HG02840 (cell line): ENCODE measurements around the gene GPR137C.

Experiments used
- ATAC-seq: cut with Tn5 transposase; IDR thresholded peaks from one replicate; pipeline ENCODE4 v1.9.1; 2021; ENCODE audit warnings: mild to moderate bottlenecking, moderate library complexity, moderate number of reproducible peaks; ENCODE audit not compliant: unreplicated experiment, low FRiP score

GPR137C gene

DNA sequence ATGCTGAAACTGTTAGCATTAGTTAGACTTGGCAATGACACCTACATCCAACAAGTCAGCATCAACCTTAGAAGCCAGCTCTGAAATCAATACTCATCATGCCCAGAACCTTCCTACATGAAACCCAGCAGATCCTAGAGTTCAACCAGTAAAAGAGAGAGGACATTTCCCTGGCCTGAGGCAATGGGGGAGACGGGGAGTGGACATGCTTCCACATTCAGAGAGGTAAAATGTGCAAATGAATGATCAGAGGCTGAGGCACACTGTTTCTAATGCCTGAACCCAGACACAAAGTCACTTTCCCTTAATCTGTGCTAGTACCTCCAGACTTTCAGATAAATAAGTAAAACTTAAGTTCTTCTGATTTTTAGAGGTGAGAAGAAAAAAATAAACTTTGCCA is 108.2 kb downstream of the GPR137C start:
- ATAC-seq = no peak

DNA sequence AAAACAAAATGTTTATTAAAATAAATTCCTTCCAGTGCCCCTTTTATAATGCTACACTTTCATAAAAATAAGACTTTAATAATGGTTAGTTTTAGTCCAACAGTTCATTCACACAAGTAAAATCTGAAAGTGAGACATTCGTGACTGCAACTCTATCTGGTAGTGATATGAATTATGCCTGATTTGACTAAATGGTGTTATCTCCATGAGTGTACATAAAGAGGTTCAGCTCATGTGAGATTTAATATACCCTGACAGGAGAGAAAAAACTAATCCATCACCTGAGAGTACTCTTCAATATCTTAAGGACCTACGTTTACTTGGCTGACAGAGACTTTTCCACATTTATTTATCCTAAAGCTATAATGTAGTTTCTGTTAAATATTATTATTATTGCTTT is 108.7 kb downstream of the GPR137C start:
- ATAC-seq = no peak

DNA sequence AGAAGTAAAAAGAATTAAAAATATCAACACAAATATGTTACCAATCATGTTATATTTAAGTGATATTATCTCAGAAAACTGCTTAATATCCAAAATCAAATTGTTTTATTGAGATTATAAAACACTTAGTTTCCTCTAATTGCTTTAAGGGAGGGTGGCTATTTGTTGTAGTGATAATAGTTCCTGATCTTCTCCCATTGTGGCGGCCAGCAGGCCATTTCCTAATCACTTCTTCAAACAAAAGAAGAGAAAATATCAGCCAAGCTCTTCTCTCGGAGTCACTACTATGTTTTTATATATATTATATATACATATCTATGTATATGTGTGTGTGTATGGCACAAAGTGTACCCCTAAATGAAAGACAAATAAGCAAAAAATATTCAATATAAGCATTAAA is 111.2 kb downstream of the GPR137C start:
- ATAC-seq = no peak

DNA sequence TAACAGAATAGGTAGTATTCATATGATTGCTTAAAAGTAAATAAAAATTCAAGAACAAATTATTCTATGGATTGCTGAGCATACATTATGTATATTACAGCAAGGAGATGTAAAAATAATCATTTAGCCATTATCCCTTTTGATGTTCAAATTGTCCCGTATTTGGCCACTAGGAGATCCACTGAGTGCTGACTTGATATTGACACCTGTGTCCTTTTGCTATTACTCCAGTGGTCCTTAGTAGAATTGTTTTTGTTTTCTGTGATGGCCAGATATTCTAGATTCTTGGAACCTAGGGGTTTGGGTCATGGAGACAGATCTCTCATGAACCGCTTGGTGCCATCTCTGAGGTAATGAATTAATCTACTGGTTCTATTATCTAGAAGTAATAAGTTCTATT is 126.0 kb downstream of the GPR137C start:
- no peak for ATAC-seq

DNA sequence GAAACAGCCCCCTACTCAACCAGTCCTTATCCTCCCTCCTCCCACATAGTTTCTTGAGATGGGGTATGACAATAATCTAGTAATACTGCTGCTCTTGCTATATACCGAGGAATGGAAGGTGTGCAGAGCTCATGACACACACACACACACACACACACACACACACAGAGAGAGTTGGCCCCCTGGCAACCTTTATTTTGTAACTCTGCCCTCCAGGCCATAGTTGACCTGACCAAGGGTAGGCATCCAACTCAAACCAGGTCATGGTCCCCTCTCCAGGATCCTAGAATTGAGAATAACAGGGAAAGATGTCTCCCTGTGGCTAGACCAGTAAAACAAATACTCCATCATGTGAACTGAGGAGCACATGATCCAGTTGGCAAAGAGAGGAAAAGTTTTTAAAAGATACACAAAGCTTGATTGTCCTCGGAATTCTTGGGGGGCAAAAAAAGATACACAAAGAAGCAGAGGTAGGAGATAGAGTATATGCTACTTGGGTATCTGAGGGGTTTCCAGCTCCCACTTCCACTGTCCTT is 131.4 kb downstream of the GPR137C start:
- ATAC-seq = no peak

DNA sequence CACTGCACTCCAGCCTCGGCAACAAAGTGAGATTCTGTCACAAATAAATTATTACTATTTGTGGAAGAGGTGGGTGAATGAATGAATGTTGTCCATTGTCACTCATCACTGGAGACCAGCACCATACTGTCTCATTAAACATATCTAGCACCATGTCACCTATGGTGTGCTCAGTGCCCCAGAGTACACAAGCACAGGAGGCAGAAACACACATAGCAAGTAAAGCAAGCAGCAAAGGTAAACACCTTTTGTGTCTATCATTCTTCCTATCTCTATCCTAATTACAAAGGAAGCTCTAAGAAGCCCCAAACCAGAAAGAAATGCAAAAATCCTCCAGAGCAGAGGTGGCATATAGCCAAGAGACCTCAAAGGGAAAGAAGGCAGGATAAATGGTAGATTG is 133.5 kb downstream of the GPR137C start:
- no peak for ATAC-seq
